NCI-H1694 treated with DMSO at 0.1 percent for 48 hours (cell line): ENCODE measurements around the gene S1PR3.
A peak's percentile ranks its signal among the peaks of the same experiment; 100 is the strongest.

Experiments used
- DNase-seq: peaks from one replicate; lab custom pipeline; 2025; lab: John Stamatoyannopoulos, UW

The S1PR3 gene

DNA sequence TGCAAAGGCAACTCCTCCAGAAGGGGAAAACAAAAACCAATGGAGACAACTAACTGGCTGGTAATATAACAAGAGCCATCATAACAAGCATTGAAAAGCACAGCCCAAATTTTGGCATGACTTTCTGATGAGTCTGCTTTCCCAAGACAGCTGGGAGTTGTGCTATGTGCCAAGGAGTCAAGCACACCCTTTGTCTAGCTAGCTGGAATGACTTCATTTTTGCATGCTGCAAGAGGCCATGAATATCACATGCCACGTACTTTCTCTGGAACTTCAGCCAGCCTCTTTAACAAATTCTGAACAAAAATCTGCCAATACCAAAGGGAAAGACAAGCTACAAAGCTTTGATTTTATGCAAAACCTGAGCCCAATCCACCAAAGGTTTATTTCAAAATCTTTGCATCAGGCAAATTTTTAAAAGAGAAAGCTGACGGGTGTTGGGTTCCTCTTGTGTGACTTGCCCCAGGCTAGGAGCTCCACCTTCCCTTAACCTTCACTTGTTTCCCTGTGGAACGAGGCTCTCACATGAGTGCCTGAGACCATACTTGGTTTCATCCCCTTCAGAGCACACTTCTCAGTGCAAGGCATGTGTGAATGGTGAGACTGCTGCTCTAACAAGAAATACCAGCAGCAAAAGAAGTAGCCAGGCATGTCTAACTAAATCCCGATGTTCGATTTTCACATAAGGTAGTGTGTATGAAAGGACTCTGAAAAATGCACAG lies 47.3 kb downstream of the S1PR3 start:
- no peak for DNase-seq

DNA sequence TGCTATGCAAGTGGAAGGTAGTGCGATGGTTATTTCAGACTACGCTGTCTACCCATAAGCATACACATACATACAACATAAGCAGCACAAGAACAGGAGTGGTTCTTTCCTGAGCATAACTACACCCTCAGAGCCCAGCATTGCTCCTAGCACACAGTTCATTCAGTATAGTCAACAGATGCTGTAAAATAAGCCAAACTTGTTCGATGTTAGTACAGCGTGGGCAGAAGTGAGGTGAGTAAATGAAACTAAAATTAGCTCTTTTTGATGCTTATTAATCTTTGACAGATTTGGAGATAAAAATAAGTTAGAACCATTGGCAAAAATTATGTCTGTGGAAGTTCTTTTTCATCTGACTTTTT lies 47.8 kb downstream of the S1PR3 start:
- no peak for DNase-seq

DNA sequence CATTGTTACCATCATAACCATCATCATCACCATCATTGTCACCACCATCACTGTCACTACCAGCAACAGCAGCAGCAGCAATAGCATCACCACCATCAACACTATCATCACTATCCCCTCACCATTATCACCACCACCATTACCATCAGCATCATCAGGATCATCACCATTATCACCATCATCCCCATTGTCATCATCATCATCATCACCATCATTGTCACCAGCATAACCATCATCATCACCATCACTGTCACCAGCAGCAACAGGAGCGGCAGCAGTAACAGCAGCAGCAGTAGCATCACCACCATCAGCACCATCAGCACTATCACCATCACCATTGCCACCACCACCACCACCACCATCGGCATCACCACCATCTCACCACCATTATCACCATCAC lies 48.4 kb downstream of the S1PR3 start:
- no peak for DNase-seq

GRCh38 chr9:89042984-89043383 lies 51.7 kb downstream of the S1PR3 start:
- no peak for DNase-seq

GRCh38 chr9:89044104-89044503 lies 52.8 kb downstream of the S1PR3 start:
- no peak for DNase-seq

GRCh38 chr9:89044881-89045280 lies 53.6 kb downstream of the S1PR3 start:
- DNase-seq = no peak

DNA sequence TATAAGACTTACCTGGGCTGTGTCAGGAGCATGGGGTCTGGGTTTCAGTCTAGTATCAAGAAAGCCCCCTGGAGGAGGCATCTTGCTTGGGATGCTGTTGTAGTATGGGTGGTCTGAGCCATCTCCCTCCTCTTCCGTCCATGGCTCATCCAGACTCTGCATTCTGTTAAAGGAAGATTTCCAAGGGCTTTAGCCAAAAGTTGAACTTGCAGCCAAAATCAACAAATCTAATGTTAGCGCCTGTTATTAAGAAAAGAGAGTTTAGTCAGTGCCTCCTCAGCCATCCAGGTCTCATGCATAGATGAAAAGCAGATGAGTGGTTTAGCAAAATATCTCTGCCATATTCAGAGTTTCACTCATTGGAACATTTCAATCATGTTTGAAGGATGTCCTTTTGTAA lies 55.6 kb downstream of the S1PR3 start:
- DNase-seq = no peak

DNA sequence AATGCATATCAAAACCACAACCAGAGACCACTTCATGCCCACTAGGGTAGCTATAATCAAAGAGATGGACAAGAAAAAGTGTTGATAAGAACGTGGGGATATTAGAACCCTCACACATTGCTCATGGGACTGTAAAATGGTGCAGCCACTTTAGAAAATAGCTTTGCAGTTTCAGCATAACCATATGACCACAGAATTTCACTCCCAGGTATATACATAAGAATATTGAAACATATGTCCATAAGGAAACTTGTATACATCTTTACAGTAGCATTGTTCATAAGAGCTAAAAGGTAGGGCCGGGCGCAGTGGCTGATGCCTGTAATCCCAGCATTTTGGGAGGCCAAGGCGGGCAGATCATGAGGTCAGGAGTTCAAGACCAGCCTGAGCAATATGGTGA lies 56.4 kb downstream of the S1PR3 start:
- no peak for DNase-seq

DNA sequence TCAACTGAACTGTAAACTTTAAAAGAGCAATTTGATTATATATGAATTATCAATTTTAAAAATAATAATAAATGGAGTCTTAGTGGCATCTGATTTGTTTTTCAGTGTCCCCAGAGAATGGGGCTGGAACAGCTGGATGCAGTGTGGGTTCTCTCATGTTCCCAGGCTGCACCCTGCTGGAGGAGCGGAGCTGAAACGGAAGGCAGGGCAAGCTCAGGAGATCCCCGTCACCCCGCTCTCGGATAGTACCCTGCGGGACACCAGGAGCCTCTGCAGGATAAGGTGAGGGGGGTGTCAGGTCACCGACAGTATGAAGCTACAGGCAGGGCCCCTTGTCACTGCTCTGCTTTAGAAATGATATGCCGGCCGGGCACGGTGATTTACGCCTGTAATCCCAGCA lies 57.3 kb downstream of the S1PR3 start:
- no peak for DNase-seq

GRCh38 chr9:89049646-89050045 lies 58.4 kb downstream of the S1PR3 start:
- DNase-seq = no peak

DNA sequence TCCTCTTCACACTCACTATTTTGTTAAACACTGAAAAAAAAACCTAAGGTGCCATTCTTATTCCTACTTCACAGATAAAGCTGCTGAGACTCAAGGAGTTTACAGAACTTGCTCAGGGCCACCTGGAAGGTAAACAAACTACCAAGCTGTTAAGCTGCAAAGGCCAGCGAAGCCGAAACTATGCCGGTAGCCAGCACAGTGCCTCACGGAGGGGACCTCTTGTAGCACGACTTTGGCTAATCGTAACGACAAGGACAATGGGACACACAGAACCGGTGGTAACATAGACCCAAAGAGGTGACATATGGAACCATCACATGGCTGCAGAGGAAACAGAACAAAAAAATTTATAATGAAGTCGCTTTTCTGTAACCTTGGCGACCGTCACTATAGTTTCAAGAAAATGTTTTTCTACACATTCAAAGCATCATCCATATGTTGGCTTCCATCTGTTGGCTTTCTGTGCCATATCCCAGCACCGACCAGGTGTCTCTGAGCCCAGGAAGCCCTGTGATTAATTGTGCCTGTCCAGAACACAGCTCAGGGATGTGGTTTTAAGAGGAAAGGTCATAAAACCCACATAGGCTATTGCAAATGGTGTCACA lies 60.3 kb downstream of the S1PR3 start:
- peak; percentile 89 for DNase-seq

GRCh38 chr9:89052470-89053097 lies 61.3 kb downstream of the S1PR3 start:
- peak; percentile 66 for DNase-seq

GRCh38 chr9:89053301-89053700 lies 62.0 kb downstream of the S1PR3 start:
- DNase-seq = no peak
